Psoas muscle (tissue), 8 donors: ENCODE results near the gene RNF17. TPM values are rescaled to one million over a fixed set of nuclear protein-coding genes. Genes with fewer than 3 reads are reported as not detected.

Experiments
- ATAC-seq, 4 donors: fragments of 200-7000 bp; cut with Tn5 transposase; one replicate each; pipeline ENCODE4 v1.9.1; 2020; ENCODE audit warnings: moderate library complexity in 3 of 4, mild to moderate bottlenecking in 2 of 4
- DNase-seq, 2 donors: peaks; one replicate each; pipeline ENCODE4 v3.0.0-alpha.2; 2020
- H3K27ac ChIP-seq: fragments of 200-600 bp; one replicate; pipeline ENCODE4 v1.8.0; 2022
- H3K27me3 ChIP-seq, 3 donors: fragments of 200-600 bp in 1 of 3; one replicate each; pipeline versions ENCODE4 v1.6.1 to v1.8.0; 2013 to 2022; ENCODE audit warnings: low read length in 2 of 3, mild to moderate bottlenecking in 2 of 3, moderate library complexity in 1 of 3; ENCODE audit not compliant: insufficient read depth in 3 of 3
- H3K36me3 ChIP-seq, 2 donors: fragments of 200-600 bp in 1 of 2; one replicate each; pipeline versions ENCODE4 v1.6.1 to v1.8.0; 2013 to 2022; ENCODE audit warnings: low read depth in 1 of 2, mild to moderate bottlenecking in 1 of 2, moderate library complexity in 1 of 2; ENCODE audit not compliant: insufficient read depth in 1 of 2
- H3K4me1 ChIP-seq: fragments of 200-600 bp; one replicate; pipeline ENCODE4 v1.8.0; 2022
- H3K4me3 ChIP-seq: fragments of 200-600 bp; one replicate; pipeline ENCODE4 v1.8.0; 2022; ENCODE audit warnings: mild to moderate bottlenecking
- H3K9me3 ChIP-seq: fragments of 200-600 bp; one replicate; pipeline ENCODE4 v1.8.0; 2022
- WGBS, 3 donors: extraction: QIAGEN DNeasy Blood & Tissue Kit; methylation state at CpG; one replicate each; pipeline versions ENCODE4 v1.1.6 to v1.1.7; 2013; 5-methylcytosine and 5-hydroxymethylcytosine counted together
- intact Hi-C, 2 donors: fragments of 100-400 bp; cut with DNase I; formaldehyde crosslinking; loops; one replicate each; pipeline versions ENCODE4 v1.11.0 to v1.14.2; 2022
- polyA plus RNA-seq, 3 donors: library from polyadenylated mRNA; stranded (reverse); fragments of 200-250 nt; gene quantifications; one replicate each; pipeline ENCODE4 v1.2.3, GENCODE V29; 2013
- total RNA-seq, 4 donors: library from RNA; stranded (reverse); fragmentation: NEBNext Ultra II Directional in 2 of 4; extraction: Animal tissue kit (Norgen Biotek cat#: 25700) in 2 of 4; gene quantifications; one replicate each; pipeline versions ENCODE4 v1.2.1 to v1.2.4, GENCODE V29; 2021 to 2023
- TF ChIP-seq, protein P1 (sequence below): fragments of 200-600 bp; IDR thresholded peaks from one replicate; pipeline ENCODE4 v1.8.0; 2022; ENCODE audit warnings: antibody characterized with exemption
- donor health status: healthy with polysubstance abuse.
- donor health status: DM: no; HTN: no; CAD: no; lungs with moderate emphysema.
- donor health status: Bipolar disorder and iron deficiency.
- donor health status: healthy.
- donor health status: DM: yes; HTN: yes; CAD: no.
- donor health status: DM: no; HTN: no; CAD: no.
- donor health status: DM: no; HTN: no; CAD: no.
- donor health status: DM: yes; HTN: yes; CAD: no.

Gene RNF17
- total and polyA plus RNA-seq, 7 donors: 0.05 to 0.60 TPM; not detected in 5

DNA sequence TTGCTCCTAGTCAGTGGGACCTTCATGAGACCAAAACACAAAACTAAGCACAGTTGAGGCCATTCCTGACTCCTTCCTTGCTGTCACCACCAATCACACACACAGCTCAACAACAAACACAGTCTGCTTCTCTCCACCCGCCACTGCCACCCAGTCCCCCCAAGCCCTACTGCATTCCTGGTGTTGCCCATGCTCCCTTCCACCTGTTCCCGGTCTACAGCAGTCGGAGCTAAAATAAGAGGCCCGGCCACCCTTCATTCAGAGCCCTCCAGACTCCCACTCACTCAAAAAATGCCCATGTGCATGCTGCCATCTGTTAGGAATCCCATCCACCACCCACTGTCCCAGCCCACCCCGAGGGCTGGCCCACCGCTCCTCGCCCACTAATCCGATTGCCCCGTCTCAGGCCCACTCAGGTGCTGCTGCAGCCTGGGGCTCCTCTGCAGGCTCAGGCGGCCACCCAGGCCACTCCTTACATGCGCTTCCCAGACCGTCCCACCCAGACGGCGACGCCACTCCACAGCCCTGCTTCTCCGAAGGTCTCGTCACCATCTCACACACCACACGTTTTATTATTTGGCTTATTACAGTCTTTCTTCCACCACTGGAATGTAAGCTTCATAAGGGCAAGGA is 127.6 kb downstream of the RNF17 start:
- Histone ChIP-seq H3K27ac (no peak overlapping the region), H3K4me3 (no peak overlapping the region), H3K36me3 (peaks cover 2 to 10% of the 10 kb centered on the region in 2 donors), H3K27me3 (no peaks in the 10 kb centered on the region), H3K4me1 (no peaks in the 10 kb centered on the region), H3K9me3 (no peaks in the 10 kb centered on the region)
- WGBS, 3 donors: 91 to 96% (median 94%) methylated on average over 18 of the region's 18 CpGs
- DNase-seq: no peak
- intact Hi-C loops: no loop called here
- TF ChIP-seq, protein P1, sequence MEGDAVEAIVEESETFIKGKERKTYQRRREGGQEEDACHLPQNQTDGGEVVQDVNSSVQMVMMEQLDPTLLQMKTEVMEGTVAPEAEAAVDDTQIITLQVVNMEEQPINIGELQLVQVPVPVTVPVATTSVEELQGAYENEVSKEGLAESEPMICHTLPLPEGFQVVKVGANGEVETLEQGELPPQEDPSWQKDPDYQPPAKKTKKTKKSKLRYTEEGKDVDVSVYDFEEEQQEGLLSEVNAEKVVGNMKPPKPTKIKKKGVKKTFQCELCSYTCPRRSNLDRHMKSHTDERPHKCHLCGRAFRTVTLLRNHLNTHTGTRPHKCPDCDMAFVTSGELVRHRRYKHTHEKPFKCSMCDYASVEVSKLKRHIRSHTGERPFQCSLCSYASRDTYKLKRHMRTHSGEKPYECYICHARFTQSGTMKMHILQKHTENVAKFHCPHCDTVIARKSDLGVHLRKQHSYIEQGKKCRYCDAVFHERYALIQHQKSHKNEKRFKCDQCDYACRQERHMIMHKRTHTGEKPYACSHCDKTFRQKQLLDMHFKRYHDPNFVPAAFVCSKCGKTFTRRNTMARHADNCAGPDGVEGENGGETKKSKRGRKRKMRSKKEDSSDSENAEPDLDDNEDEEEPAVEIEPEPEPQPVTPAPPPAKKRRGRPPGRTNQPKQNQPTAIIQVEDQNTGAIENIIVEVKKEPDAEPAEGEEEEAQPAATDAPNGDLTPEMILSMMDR: no peak
- ATAC-seq: no peak

DNA sequence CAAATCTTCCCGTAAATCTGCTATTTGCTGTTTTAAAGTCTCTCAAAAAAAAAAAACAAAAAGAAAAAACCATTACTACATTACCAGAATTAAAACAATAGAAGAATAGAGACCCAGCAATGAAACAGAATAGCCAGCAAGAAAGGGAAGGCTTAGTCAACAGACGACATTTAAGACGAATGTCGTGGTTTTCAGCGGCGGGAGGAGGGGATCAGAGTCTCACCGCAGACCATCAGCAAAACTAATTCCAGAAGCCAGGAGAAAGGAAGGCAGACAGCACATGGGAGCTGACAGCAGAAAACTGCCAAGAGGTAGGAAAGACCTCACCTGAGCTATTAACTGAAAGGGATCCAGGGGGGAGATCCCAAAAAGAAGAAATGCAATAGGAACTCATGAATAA is 128.9 kb downstream of the RNF17 start:
- TF ChIP-seq, protein P1: no peak
- DNase-seq: no peak
- ATAC-seq: no peak
- Histone ChIP-seq H3K4me3 (no peak overlapping the region), H3K36me3 (peaks cover 2 to 18% of the 10 kb centered on the region in 2 donors), H3K9me3 (no peaks in the 10 kb centered on the region), H3K27ac (no peak overlapping the region), H3K4me1 (no peaks in the 10 kb centered on the region), H3K27me3 (no peaks in the 10 kb centered on the region)
- intact Hi-C loops: no loop called here
- 78 to 85% (median 83%) methylated on average over 7 of the region's 7 CpGs for WGBS, 3 donors

GRCh38 chr13:24893863-24894262 is 129.9 kb downstream of the RNF17 start:
- Histone ChIP-seq H3K9me3 (no peaks in the 10 kb centered on the region), H3K36me3 (peaks cover 0 to 22% of the 10 kb centered on the region in 2 donors), H3K4me1 (no peaks in the 10 kb centered on the region), H3K4me3 (no peak overlapping the region), H3K27ac (no peak overlapping the region), H3K27me3 (no peaks in the 10 kb centered on the region)
- intact Hi-C loops: no loop called here
- ATAC-seq (no peak), DNase-seq (no peak)
- 93 to 96% (median 94%) methylated on average over 12 of the region's 12 CpGs for WGBS, 3 donors
- TF ChIP-seq, protein P1: no peak

GRCh38 chr13:24894277-24894971 is 130.5 kb downstream of the RNF17 start:
- Histone ChIP-seq H3K9me3 (no peaks in the 10 kb centered on the region), H3K4me1 (no peaks in the 10 kb centered on the region), H3K4me3 (no peak overlapping the region), H3K27ac (no peak overlapping the region), H3K27me3 (no peaks in the 10 kb centered on the region), H3K36me3 (peaks cover 0 to 22% of the 10 kb centered on the region in 2 donors)
- ATAC-seq (no peak), DNase-seq (no peak)
- WGBS, 3 donors: 91 to 94% (median 94%) methylated on average over 27 to 29 of the region's 29 CpGs
- TF ChIP-seq, protein P1: no peak
- intact Hi-C loops: no loop called here
